ACC112 (cell line): ENCODE results near the gene UBASH3A.

ENCODE experiments used
- H2AFZ ChIP-seq: fragments of 200-600 bp; sonication (generic); one replicate; pipeline ENCODE4 v1.6.0; 2017; ENCODE audit warnings: antibody characterized with exemption, low read length; ENCODE audit not compliant: unreplicated experiment
- H3K27ac ChIP-seq: fragments of 200-600 bp; sonication (generic); 2 replicates; pipeline ENCODE4 v1.5.1; 2014; ENCODE audit warnings: low read depth, mild to moderate bottlenecking, antibody characterized with exemption, low read length, moderate library complexity
- H3K27me3 ChIP-seq: fragments of 200-600 bp; sonication (generic); 2 replicates; pipeline ENCODE4 v1.6.1; 2014; ENCODE audit warnings: mild to moderate bottlenecking, antibody characterized with exemption, low read length, moderate library complexity, mixed read lengths; ENCODE audit not compliant: insufficient read depth
- H3K36me3 ChIP-seq: fragments of 200-600 bp; sonication (generic); 2 replicates; pipeline ENCODE4 v1.6.1; 2016; ENCODE audit warnings: mild to moderate bottlenecking, antibody characterized with exemption, low read length, moderate library complexity, mixed read lengths; ENCODE audit not compliant: insufficient read depth
- H3K4me1 ChIP-seq: fragments of 200-600 bp; sonication (generic); one replicate; pipeline ENCODE4 v1.6.1; 2016; ENCODE audit warnings: low read length, mixed read lengths; ENCODE audit not compliant: insufficient read depth, unreplicated experiment, control insufficient read depth
- H3K4me3 ChIP-seq: fragments of 200-600 bp; sonication (generic); 2 replicates; pipeline ENCODE4 v1.5.1; 2014; ENCODE audit warnings: mild to moderate bottlenecking, low read depth, low read length
- H3K79me2 ChIP-seq: fragments of 200-600 bp; sonication (generic); one replicate; pipeline ENCODE4 v1.6.0; 2016; ENCODE audit warnings: low read length; ENCODE audit not compliant: control insufficient read depth, unreplicated experiment, insufficient read depth

The UBASH3A gene

GRCh38 chr21:42448686-42449085 lies 45.0 kb downstream of the UBASH3A start:
- Histone ChIP-seq H3K79me2 (no peaks in the 10 kb centered on the region), H2AFZ (no peak overlapping the region), H3K4me1 (no peaks in the 10 kb centered on the region), H3K36me3 (no peaks in the 10 kb centered on the region), H3K27me3 (peaks cover 34% of the 10 kb centered on the region), H3K27ac (no peak overlapping the region), H3K4me3 (no peak overlapping the region)

GRCh38 chr21:42451941-42452340 lies 48.2 kb downstream of the UBASH3A start:
- peaks cover 3% of the 10 kb centered on the region for H3K4me1 ChIP-seq
- no peaks in the 10 kb centered on the region for H3K79me2 ChIP-seq
- H3K27ac ChIP-seq = no peak overlapping the region
- no peaks in the 10 kb centered on the region for H3K36me3 ChIP-seq
- H2AFZ ChIP-seq = no peak overlapping the region
- no peak overlapping the region for H3K4me3 ChIP-seq
- peaks cover 28% of the 10 kb centered on the region; the same call in 1 of the 2 replicates for H3K27me3 ChIP-seq

- no peaks in the 10 kb centered on the region for H3K79me2 ChIP-seq
- no peak overlapping the region for H3K27ac ChIP-seq
- peaks cover 25% of the 10 kb centered on the region; the same call in 1 of the 2 replicates for H3K27me3 ChIP-seq
- no peak overlapping the region for H2AFZ ChIP-seq
- H3K4me1 ChIP-seq = peaks cover 3% of the 10 kb centered on the region
- no peak overlapping the region for H3K4me3 ChIP-seq
- no peaks in the 10 kb centered on the region for H3K36me3 ChIP-seq
Measured at GRCh38 chr21:42452401-42453223, 48.9 kb downstream of the UBASH3A start.

GRCh38 chr21:42453224-42453985 lies 49.7 kb downstream of the UBASH3A start:
- no peak overlapping the region for H3K27ac ChIP-seq
- H3K4me3 ChIP-seq = no peak overlapping the region
- H3K4me1 ChIP-seq = peaks cover 3% of the 10 kb centered on the region
- peaks cover 19% of the 10 kb centered on the region; the same call in 1 of the 2 replicates for H3K27me3 ChIP-seq
- H3K79me2 ChIP-seq = no peaks in the 10 kb centered on the region
- H3K36me3 ChIP-seq = no peaks in the 10 kb centered on the region
- H2AFZ ChIP-seq = no peak overlapping the region

GRCh38 chr21:42453986-42454570 lies 50.4 kb downstream of the UBASH3A start:
- Histone ChIP-seq H3K27ac (no peak overlapping the region), H3K4me1 (peaks cover 3% of the 10 kb centered on the region), H3K4me3 (no peak overlapping the region), H3K36me3 (no peaks in the 10 kb centered on the region), H3K27me3 (peaks cover 22% of the 10 kb centered on the region; the same call in 1 of the 2 replicates), H3K79me2 (no peaks in the 10 kb centered on the region), H2AFZ (no peak overlapping the region)

GRCh38 chr21:42454786-42455185 lies 51.1 kb downstream of the UBASH3A start:
- Histone ChIP-seq H3K36me3 (no peaks in the 10 kb centered on the region), H3K27me3 (peaks cover 22% of the 10 kb centered on the region; the same call in 1 of the 2 replicates), H2AFZ (no peak overlapping the region), H3K79me2 (no peaks in the 10 kb centered on the region), H3K4me1 (peaks cover 3% of the 10 kb centered on the region), H3K27ac (no peak overlapping the region), H3K4me3 (no peak overlapping the region)

GRCh38 chr21:42455196-42455595 lies 51.5 kb downstream of the UBASH3A start:
- no peaks in the 10 kb centered on the region for H3K79me2 ChIP-seq
- H3K36me3 ChIP-seq = no peaks in the 10 kb centered on the region
- H3K4me1 ChIP-seq = peaks cover 3% of the 10 kb centered on the region
- H2AFZ ChIP-seq = no peak overlapping the region
- peaks cover 22% of the 10 kb centered on the region; the same call in 1 of the 2 replicates for H3K27me3 ChIP-seq
- H3K27ac ChIP-seq = no peak overlapping the region
- H3K4me3 ChIP-seq = no peak overlapping the region

- Histone ChIP-seq H3K27ac (no peak overlapping the region), H3K27me3 (peaks cover 24% of the 10 kb centered on the region; the same call in 1 of the 2 replicates), H3K79me2 (no peaks in the 10 kb centered on the region), H3K36me3 (no peaks in the 10 kb centered on the region), H3K4me1 (peaks cover 3% of the 10 kb centered on the region), H2AFZ (no peak overlapping the region), H3K4me3 (no peak overlapping the region)
Measured at GRCh38 chr21:42455754-42456440, 52.2 kb downstream of the UBASH3A start.

- no peak overlapping the region for H3K27ac ChIP-seq
- H3K4me1 ChIP-seq = peaks cover 3% of the 10 kb centered on the region
- no peak overlapping the region for H2AFZ ChIP-seq
- no peak overlapping the region for H3K4me3 ChIP-seq
- H3K27me3 ChIP-seq = peaks cover 29% of the 10 kb centered on the region
- H3K79me2 ChIP-seq = no peaks in the 10 kb centered on the region
- no peaks in the 10 kb centered on the region for H3K36me3 ChIP-seq
Measured at GRCh38 chr21:42456457-42456856, 52.8 kb downstream of the UBASH3A start.

- H2AFZ ChIP-seq = no peak overlapping the region
- H3K27ac ChIP-seq = no peak overlapping the region
- no peaks in the 10 kb centered on the region for H3K79me2 ChIP-seq
- H3K4me3 ChIP-seq = no peak overlapping the region
- H3K4me1 ChIP-seq = peaks cover 3% of the 10 kb centered on the region
- H3K27me3 ChIP-seq = peaks cover 26% of the 10 kb centered on the region
- no peaks in the 10 kb centered on the region for H3K36me3 ChIP-seq
Measured at GRCh38 chr21:42459082-42459460, 55.4 kb downstream of the UBASH3A start.
